OCI-LY7 (cell line): ENCODE measurements around the gene DEPDC1.

ENCODE experiments used
- EZH2phosphoT487 ChIP-seq: fragments of 200-600 bp; sonication (generic); IDR thresholded peaks from 2 replicates; pipeline ENCODE4 v1.6.1; 2018; ENCODE audit warnings: low read depth, borderline replicate concordance, mild to moderate bottlenecking, mixed run types, antibody characterized with exemption, low read length, moderate library complexity, mixed read lengths
- TF ChIP-seq, protein P1 (sequence below): fragments of 200-600 bp; sonication (generic); conservative IDR thresholded peaks from 2 replicates; pipeline ENCODE4 v1.5.1; 2014; ENCODE audit warnings: mild to moderate bottlenecking, antibody characterized with exemption, low read length, moderate library complexity, mixed read lengths

DNA sequence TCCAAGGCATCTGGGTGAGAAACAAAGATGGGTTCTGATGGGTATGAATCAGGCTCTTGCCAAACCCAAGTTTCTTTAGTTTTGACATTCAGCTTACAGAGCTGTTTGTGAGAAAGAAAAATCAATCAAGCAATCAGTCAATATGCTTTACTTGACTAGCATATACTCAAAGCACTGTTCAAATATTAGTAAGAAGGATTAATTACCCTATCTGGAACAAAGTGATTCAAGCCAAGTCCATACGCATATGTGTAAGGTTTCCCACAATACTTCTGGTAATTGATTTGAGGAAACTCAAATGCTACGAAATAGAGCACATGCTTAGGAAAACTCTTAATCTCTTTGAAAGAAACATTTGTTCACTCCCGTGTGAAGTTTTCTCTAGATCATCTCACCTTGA is 65.8 kb downstream of the DEPDC1 start:
- TF ChIP-seq, protein P1, sequence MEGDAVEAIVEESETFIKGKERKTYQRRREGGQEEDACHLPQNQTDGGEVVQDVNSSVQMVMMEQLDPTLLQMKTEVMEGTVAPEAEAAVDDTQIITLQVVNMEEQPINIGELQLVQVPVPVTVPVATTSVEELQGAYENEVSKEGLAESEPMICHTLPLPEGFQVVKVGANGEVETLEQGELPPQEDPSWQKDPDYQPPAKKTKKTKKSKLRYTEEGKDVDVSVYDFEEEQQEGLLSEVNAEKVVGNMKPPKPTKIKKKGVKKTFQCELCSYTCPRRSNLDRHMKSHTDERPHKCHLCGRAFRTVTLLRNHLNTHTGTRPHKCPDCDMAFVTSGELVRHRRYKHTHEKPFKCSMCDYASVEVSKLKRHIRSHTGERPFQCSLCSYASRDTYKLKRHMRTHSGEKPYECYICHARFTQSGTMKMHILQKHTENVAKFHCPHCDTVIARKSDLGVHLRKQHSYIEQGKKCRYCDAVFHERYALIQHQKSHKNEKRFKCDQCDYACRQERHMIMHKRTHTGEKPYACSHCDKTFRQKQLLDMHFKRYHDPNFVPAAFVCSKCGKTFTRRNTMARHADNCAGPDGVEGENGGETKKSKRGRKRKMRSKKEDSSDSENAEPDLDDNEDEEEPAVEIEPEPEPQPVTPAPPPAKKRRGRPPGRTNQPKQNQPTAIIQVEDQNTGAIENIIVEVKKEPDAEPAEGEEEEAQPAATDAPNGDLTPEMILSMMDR = no peak
- TF ChIP-seq EZH2phosphoT487 = no peak
